Stomach (tissue), 4 donors: Measurements from ENCODE around the gene HIBCH.

Experiments used
- CTCF ChIP-seq, 7 experiments: fragments of 450-650 bp in 4 of 7; fragments of 200-600 bp in 3 of 7; sonication (generic) in 3 of 7; IDR thresholded peaks; one replicate each; pipeline ENCODE4 v1.5.1; 2016 to 2019; ENCODE audit warnings: antibody characterized with exemption in 7 of 7, control low read depth in 2 of 7, mild to moderate bottlenecking in 1 of 7
- EP300 ChIP-seq: sonication (generic); formaldehyde crosslinking; IDR thresholded peaks from one replicate; pipeline ENCODE4 v1.6.1; 2017; ENCODE audit warnings: antibody characterized with exemption
- POLR2A ChIP-seq, 4 donors: fragments of 450-650 bp; IDR thresholded peaks; one replicate each; pipeline ENCODE4 v1.6.1; 2016; ENCODE audit warnings: antibody characterized with exemption in 4 of 4, control low read depth in 2 of 4, mild to moderate bottlenecking in 1 of 4, moderate library complexity in 1 of 4

- no peak for TF ChIP-seq CTCF (IDR thresholded peaks at IDR 0.05)
- TF ChIP-seq EP300 = no peak
- TF ChIP-seq POLR2A (IDR thresholded peaks at IDR 0.05) = no peak
These were observed 15.6 kb upstream of the HIBCH start for GRCh38 chr2:190335225-190335559.
